ENCODE results near the gene ZFPM1.

The ZFPM1 gene

GRCh38 chr16:88413631-88414030, 39.4 kb upstream of the ZFPM1 start:
- TF ChIP-seq CTCF (conservative IDR thresholded peaks at IDR 0.05) (no peak), ZFX (IDR thresholded peaks at IDR 0.05) (no peak)
- H3K27ac ChIP-seq, result no peak overlapping the region

GRCh38 chr16:88414521-88415380, 38.3 kb upstream of the ZFPM1 start:
- no peak overlapping the region for H3K27ac ChIP-seq
- TF ChIP-seq CTCF (conservative IDR thresholded peaks at IDR 0.05), result no peak
- no peak for TF ChIP-seq ZFX (IDR thresholded peaks at IDR 0.05)

- TF ChIP-seq ZFX (IDR thresholded peaks at IDR 0.05), result no peak
- TF ChIP-seq CTCF (conservative IDR thresholded peaks at IDR 0.05), result no peak
- no peak overlapping the region for H3K27ac ChIP-seq
These were observed 37.7 kb upstream of the ZFPM1 start for GRCh38 chr16:88415381-88415705.

GRCh38 chr16:88415713-88416323, 37.3 kb upstream of the ZFPM1 start:
- TF ChIP-seq CTCF (conservative IDR thresholded peaks at IDR 0.05), result no peak
- TF ChIP-seq ZFX (IDR thresholded peaks at IDR 0.05), result no peak
- H3K27ac ChIP-seq, result no peak overlapping the region

- no peak overlapping the region for H3K27ac ChIP-seq
- TF ChIP-seq ZFX (IDR thresholded peaks at IDR 0.05) (no peak), CTCF (conservative IDR thresholded peaks at IDR 0.05) (no peak)
These were observed 36.4 kb upstream of the ZFPM1 start for GRCh38 chr16:88416686-88417085.

- no peak overlapping the region for H3K27ac ChIP-seq
- TF ChIP-seq CTCF (conservative IDR thresholded peaks at IDR 0.05) (no peak), ZFX (IDR thresholded peaks at IDR 0.05) (no peak)
These were observed 35.2 kb upstream of the ZFPM1 start for GRCh38 chr16:88417684-88418476.

- TF ChIP-seq CTCF (conservative IDR thresholded peaks at IDR 0.05), result no peak
- no peak for TF ChIP-seq ZFX (IDR thresholded peaks at IDR 0.05)
- H3K27ac ChIP-seq, result no peak overlapping the region
These were observed 34.2 kb upstream of the ZFPM1 start for GRCh38 chr16:88418869-88419268.
